ENCODE results near the gene STRN4.
"Not testable (repeated sequence)": the region's sequence is repeated elsewhere in the genome, so short reads cannot be mapped to it uniquely, and the experiment has no call there.

STRN4 gene

DNA sequence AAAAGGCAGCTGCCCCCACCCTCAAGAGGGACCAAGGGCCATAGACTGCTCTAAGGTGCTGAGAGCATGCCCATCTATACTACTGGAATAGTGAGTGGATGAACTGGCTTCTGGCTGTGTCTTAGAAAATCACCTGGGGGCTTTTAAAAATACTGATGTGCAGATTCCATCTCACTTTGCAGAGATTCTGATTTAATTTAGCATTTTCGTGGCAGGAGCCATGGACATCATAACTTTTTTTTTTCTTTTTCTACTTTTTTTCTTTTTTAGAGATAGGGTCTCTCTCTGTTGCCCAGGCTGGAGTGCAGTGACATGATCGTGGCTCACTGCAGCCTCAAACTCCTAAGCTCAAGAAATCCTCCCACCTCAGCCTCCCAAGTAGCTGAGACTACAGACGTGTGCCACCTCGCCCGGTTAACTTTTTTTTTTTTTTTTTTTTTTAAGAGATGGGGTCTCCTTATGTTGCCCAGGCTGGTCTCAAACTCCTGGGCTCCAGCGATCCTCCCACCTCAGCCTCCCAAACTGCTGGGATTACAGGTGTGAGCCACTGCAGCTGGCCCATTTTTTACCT is 33.4 kb downstream of the STRN4 start:
- DNase-seq (ENCODE audit: low read depth): not testable (repeated sequence)

DNA sequence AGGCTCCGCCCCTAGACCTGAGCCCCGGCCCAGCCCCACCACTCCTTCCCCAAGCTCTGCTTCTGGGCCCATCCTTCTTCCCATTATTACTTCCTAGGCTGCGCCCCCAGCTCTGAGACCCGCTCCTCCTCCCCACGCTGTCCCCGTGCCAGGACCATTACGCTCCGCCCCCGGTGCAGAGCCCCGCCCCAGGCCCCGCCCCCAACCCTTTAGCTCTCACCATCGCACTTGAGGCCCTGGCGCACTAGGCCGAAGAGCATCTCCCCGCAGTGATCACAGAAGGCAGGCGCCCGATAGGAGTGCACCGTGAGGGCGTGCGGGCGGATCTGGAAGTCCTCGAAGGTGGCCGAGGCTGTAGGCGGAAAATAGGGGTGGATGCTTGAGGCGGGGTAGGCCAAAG is 35.6 kb downstream of the STRN4 start:
- no peak for DNase-seq (ENCODE audit: low read depth)

DNA sequence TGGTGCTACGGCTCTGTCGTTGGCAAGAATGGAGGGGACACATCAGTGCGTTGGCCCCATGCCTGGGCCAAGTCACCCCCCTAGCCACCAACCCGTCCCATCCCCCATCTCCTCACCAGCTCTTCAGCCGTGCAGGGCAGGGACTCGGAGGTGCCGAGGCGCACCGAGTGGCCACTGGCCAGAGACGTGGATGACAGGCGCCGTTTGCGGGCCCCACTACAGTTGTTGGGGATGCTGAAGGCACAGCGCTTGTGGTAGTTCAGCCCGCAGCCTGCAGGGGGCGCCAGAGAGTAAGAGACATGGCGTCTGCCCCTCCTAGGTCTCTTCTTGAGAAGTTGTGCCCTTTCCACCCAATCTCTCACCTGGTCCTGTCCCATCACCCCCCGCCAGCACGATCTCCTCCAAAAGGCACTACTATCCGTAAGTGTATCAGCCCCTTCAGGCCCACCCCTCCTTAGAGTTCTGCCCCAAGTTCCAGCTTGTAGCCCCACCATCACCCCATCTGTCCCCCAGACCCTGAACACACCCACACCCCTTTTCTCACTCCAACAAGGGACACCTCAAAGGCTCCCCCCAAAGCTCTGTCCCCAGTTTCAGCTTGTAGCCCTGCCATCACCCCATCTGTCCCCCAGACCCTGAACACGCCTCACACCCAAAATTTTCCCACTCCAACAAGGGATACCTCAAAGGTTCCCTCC is 41.7 kb downstream of the STRN4 start:
- no peak for DNase-seq (ENCODE audit: low read depth)

DNA sequence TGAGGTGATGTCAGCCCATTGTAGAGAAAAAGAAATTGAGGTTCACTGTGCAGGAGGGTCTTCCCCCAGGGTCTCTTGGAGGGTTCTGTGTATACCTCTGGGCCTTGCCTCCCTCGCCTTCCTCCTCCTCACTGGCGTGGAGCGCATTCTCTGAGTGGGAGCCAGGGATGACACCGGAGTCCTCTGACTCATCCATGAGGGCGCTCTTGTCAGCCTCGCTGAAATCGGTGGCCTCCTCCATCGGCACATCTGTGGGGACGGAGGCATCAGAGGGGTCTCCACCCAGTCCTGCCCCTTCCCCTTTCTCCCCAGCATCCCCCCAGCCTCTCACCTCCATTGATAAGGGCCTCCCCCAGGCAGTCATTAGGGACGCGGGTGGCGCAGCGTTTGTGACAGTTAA is 45.5 kb downstream of the STRN4 start:
- no peak for DNase-seq (ENCODE audit: low read depth)

DNA sequence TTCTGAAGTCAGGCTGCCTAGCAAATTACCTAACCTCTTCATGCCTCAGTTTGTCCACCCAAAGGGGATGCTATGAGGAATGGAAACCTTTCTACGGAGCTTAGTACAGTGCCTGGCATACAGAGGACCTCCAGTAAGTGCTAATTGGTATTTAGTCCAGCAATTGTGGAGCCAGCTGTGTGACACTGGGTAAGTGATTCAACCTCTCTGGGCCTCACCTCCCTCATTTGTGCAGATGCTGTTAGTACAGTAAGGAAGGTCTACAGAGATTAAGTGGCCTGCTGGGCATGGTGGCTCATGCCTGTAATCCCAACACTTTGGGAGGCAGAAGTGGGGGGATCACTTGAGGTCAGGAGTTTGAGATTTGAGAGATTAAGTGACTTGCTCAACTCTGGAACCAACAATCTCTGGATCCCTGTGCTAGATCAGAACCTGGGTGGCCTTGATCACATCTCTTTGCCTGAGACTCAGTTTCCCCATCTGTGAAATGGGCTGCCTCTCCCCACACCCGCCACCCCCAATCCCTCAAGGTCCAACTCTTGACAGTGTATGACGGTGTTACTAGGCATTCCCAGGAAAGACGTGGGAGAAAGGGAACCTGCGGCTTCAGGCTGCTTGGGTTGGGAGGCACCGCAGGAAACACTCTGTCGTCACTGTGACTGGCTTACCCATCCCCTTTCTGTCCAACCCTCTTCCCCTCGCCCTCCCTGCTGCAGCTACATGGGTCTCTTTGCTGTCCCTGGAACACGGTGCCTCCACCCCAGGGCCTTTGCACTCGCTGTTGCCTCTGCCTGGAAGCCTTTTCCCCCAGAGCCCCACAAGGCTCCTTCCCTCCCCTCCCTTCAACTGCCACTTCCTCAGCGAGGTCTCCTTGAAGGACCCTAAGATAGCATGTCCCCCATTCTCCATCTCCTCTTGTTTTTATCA is 47.6 kb downstream of the STRN4 start:
- DNase-seq (ENCODE audit: low read depth): no peak

DNA sequence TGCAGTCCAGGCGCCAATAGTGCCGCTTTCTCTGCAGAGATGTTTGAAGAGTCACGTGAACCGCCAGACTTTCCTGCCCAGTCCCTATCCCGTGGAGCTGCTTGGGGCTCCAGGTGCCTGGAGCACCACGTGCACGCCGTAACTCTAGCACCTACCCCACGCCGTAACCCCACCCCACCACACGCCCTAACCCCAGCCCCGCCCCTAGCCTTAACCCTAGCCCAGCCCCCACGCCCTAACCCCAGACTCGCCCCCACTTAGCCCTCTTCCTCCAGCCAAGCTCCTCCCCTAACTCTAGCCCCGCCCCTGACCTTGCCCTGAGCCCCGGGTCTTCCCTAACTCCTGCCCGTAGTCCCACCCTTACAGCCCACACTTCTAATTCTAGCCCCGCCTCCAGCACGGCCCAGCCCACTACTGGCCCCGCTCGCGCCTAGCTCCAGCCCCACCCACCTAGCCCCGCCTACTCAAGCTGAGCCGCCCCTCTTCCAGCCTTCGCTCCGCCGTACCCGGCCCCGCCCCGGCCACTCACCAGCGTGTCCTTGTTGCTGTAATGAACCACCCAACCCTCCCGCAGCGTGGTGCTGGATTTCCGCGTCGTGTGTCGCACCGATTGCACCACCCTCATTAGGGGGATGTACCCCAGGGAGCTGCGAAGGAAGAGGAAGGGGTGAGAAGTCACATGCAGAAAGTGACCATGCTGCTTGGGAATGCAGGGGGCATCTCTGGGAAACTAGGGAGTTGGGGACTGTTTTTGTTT is 48.9 kb downstream of the STRN4 start:
- peak; percentile 30 for DNase-seq (ENCODE audit: low read depth)

DNA sequence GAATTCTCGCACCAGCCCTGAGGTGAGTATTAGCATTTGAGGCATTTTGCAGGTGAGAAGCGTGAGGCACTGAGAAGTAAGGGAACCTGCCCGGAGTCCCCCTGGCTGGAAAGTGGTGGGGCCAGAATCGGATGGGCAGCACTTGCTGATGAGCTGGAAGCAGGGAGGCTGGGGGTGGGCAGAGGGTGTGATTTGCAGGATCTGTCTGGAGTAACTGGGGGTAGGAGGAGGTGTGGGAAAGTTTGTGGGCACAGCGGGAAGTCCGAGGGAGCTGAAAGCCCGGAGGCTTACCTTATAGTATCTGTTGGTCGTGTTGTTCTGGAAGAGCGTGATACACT is 49.4 kb downstream of the STRN4 start:
- no peak for DNase-seq (ENCODE audit: low read depth)

DNA sequence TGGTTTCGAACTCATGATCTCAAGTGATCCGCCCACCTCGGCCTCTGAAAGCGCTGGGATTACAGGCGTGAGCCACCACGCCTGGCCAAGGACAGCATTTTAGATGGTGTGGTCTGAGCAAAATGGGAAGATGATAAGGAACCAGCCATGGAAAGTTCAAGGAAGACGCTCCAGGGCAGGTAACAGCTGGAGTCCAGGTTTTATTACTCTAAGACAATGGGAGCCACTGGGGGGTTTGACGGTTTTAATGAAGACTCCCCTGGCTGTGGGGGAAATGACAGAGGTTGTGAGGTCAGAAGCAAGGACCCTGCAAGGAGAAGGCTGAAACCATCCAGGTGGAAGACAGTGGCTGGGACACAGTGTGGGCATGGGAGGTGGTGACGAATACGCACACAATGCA is 50.2 kb downstream of the STRN4 start:
- no peak for DNase-seq (ENCODE audit: low read depth)

DNA sequence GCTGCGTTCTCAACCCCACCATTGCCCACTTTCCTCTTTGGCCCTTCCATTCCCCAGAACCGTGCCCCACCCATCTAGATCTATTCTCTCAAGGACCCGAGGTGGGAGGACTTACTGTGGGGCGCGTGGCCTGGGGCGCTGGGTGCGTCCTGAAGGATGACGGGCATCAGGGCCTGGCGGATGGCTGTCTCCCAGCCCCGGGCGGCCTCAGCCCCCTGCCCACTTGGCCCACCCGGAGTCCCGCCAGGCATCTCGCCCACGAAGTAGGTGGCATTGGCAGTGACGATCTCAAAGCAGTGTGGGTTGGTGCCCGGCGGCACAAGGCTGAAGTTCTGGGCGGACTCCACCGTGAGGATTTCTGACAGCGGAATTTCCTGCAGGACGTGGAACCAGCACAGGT is 52.5 kb downstream of the STRN4 start:
- no peak for DNase-seq (ENCODE audit: low read depth)

DNA sequence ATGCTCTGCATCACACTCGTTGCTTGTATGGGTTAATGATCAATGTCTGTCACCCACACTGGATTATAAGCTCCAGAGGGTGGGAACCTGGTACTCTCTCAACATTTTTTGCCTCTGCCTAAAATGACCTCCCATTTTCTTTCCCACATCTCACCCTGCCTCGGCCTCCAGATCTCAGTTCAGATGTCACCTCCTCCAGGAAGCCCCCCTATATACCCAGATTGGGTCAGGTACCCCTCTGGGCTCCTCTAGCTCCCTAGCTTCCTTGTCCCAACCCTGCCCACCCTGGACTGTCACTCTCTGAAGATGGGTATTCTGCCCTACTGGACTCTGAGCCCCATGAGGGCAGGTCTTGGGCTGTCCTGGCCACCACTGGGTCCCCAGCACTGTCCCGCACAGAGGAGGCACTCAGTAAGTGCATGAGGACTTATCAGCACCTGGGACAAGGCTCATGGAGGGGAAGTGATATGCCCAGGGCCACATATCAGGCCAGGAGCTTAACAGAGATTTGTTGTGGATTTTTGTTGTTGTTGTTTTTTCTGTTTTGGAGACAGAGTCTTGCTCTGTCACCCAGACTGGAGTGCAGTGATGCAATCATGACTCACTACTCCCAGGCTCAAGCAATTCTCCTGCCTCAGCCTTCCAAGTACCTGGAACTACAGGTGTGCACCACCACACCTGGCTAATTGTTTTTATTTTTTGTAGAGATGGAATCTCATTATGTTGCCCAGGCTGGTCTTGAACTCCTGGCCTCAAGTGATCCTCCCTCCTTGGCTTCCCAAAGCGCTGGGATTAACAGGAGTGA is 53.1 kb downstream of the STRN4 start:
- no peak for DNase-seq (ENCODE audit: low read depth)

DNA sequence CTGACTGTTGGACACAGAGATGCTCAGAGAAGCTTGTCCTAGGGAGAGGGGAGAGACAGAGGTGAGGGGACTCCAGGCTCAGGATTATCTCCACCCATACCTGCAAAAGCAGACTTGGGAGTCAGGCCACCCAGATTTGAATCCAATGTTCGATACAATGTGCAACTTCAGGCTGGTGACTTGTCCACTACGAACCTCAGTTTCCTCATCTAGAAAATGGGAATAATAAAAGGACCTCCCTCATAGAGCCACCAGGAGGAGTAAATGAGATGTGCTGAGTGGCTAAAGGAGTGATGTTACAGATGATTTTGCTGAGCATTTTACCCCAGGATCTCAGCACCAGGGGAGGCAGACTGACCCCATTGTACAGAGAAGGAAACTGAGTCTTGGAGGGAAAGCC is 54.3 kb downstream of the STRN4 start:
- DNase-seq (ENCODE audit: low read depth): no peak

DNA sequence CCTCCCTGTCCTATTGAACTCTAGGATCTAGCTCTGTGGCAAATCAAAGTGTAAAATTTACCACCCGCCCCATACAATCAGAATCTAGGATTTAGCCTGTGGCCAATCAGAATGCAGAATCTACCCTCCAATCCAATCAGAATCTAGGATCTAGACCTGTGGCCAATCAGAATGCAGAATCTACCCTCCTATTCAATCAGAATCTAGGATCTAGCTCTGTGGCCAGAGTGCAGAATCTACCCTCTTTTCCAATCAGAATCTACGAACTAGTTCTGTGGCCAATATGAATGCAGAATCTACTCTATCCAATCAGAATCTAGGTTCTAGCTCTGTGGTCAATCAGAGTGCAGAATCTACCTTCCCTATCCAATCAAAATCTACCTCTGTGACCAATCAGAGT is 55.1 kb downstream of the STRN4 start:
- DNase-seq (ENCODE audit: low read depth): no peak

DNA sequence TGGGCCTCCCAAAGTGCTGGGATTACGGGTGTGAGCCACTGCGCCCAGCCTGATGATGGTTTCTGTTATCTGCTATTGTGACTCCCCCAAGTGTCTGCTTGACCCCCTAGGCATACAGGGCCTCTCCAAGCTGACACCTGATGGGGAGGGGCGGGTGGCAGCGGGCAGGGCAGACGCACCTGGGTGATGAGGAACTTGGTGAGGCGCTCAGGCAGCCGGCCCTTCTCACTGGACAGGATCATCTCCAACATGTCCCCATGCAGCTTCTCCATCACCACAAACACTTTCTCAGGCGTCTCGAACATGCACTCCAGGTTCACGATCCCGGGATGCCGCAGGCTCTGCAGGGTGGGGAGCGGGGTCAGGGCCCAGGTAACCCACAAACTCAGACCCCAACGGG is 56.9 kb downstream of the STRN4 start:
- no peak for DNase-seq (ENCODE audit: low read depth)

DNA sequence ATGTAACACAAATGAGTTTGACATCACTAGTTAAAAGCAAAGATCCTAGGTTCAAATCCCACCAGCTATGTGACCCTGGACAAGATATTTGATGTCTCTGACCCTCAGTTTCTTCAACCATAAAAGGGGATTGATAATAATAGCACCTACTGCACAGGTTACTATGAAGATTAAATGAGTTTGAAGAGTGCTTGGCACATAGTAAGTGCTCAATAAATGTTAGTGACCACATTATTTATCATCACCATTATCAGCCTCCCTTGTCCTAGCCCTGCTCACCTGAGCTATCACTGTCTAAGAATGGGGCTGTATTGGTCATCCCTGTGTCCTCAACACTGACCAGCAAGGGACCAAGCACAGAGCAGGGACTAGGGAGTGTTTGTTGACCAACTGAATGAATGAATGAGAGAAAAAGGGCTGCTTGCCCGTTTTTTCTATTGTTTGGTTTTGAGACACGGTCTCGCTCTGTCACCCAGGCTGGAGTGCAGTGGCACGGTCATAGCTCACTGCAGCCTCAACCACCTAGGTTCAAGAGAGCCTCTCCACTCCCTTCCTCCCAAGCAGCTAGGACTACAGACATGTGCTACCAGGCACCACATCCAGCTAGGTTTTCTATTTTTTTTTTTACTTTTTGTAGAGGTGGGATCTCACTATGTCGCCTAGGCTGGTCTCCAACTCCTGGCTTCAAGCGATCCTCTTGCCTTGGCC is 58.7 kb downstream of the STRN4 start:
- DNase-seq (ENCODE audit: low read depth): no peak

DNA sequence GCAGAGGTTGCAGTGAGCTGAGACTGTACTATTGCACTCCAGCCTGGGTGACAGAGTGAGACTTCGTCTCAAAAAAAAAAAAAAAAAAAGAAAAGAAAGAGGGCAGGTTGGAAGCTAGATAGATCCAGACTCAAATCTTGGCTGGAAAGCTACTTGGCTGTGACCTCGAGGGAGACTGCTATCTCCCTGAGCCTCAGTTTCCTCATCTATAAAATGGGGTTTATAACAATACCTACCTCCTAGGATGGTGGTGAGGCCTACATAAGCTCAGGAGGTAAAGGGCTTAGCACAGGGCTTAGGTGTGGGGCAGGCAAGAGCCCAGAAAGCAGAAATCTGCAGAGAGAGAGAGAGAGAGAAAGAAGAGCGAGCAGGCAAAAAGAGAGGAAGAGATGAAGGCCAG is 61.1 kb downstream of the STRN4 start:
- DNase-seq (ENCODE audit: low read depth): no peak

DNA sequence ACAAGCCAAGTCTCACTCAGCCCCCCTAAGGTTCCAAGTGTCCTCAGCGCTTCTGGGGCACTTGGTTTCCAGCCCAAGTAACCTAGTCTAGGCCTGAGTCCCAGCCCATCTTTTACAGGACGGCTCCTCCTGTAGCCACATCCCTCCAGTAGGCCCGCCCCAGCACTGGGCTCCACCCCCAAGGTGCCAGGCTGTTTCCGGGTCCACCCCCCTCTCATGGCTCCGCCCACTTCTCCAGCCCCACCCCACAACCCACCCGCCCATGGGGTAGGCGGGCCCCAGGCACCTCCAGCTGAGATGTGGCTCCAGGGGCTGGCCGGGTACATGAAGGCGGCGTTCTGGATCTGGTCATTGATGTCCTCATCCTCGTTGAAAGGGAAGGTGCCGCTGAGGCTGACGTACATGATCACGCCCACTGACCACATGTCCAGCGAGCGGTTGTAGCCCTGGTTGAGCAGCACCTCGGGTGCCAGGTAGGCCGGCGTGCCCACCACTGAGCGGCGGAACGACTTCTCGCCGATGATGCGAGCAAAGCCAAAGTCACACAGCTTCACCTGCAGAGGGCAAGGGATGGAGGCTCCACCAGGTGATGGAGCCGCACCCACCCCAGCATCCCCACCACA is 68.0 kb downstream of the STRN4 start:
- no peak for DNase-seq (ENCODE audit: low read depth)

DNA sequence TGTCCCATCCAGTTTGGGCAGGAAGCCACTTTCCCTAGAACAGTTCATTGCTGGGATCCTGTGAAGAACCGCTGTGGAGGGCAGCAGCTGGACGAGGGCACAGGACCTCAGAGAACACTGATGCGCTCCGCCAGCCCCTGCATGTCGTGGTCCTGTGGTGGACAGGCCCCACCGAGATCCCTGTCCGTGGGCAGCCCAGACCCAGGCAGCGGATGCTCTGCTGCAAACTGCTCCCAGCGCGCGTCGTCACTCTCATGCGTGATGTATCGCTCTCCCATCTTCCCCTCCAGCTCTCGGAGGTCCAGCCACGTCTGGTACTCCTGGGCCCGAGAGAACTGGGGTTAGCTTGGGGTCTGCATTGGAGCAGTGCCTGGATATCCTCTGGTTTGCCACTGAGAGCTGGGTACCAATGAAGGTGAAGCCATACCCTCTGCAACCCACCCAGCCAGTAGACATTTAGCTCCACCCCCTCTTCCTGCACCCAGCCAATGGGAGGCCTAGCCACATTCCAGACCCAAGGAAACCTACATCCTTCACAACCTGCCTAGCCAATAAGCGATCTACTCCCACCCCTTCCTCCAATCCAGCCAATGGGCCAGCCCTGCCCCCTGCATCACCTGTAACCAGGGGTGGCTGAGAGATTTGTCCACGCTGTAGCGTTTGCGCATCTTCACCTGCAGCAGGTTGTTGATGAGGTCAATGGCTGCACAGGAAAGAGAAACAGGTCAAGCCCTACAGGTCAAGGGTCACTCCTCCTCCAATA is 71.7 kb downstream of the STRN4 start:
- DNase-seq (ENCODE audit: low read depth): no peak

DNA sequence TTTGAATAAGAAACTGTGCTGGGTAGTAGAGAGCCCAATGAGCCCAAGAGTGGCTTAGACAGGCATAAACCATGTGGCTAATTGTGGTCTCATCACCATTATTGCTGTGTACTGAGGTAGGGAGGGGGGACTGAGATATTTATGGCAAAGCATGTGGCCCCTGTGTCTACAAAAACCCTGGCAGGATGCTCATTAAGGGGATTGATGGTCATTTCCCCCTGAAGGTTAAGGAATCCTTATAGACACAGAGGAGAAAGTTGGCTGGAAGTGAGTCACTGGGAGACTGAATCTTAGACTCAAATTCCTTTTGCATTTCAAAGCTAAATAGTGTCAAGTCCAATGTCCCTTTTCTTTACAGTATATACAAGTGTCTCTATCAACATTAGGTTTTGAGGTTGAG is 75.4 kb downstream of the STRN4 start:
- DNase-seq (ENCODE audit: low read depth): no peak
